ENCODE results near the gene FRMD7.
"Not testable (repeated sequence)": the region's sequence is repeated elsewhere in the genome, so short reads cannot be mapped to it uniquely, and the experiment has no call there.

Gene FRMD7

DNA sequence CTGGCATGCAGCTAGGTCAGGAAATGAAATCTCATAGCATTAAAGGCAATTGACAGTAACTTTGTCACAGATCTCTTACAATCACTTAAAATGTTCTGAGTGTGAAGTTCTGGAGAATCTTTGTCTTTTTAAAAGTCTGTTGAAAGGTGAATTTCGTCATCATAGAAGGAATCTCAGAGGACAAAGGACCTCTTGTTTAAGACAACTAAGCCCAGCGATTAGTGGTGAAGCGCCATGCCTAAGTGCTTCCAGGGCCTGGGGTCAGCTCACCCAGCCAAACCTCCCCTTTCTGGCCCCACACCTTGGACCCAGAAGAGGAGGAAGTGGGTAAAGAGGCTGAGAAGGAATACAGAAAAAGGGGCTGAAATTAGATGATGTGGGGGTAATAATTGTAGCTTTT is 8.5 kb downstream of the FRMD7 start:
- ChIA-PET POLR2A (ENCODE audit: low non-redundant PET) (no interaction called here), CTCF (no interaction called here)
- no peak overlapping the region for H3K27ac ChIP-seq
- TF ChIP-seq CTCF (conservative IDR thresholded peaks at IDR 0.05; ENCODE audit: low read depth): no peak
- DNase-seq (ENCODE audit: low spot score): no peak

DNA sequence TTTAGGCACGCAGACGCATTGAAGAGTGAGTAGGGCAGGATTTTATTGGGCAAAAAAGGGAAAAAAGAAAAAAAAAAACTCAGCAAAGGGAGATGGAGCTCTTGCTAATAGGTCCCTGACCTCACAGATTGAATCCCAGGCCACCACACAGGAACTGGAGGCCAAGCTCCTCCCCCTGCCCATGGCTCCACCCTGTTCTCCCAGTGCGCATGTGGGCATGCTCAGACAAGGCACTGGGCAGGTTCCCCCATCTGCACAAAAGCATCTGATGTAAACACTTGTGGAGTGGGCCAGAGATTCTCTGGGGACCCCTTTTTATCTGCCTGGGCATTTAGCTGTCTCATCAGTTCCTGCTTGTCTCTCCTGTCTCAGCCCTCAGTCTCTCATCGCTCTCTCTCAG is 9.5 kb downstream of the FRMD7 start:
- DNase-seq (ENCODE audit: low spot score): no peak
- POLR2A ChIA-PET (ENCODE audit: low non-redundant PET): no interaction called here
- CTCF ChIA-PET: no interaction called here
- no peak overlapping the region for H3K27ac ChIP-seq
- no peak for TF ChIP-seq CTCF (conservative IDR thresholded peaks at IDR 0.05; ENCODE audit: low read depth)

- no peak overlapping the region for H3K27ac ChIP-seq
- DNase-seq (ENCODE audit: low spot score): no peak
- TF ChIP-seq CTCF (conservative IDR thresholded peaks at IDR 0.05; ENCODE audit: low read depth): no peak
- ChIA-PET CTCF (no interaction called here), POLR2A (ENCODE audit: low non-redundant PET) (no interaction called here)
Measured at GRCh38 chrX:132115792-132116191, 12.0 kb downstream of the FRMD7 start.

- TF ChIP-seq CTCF (conservative IDR thresholded peaks at IDR 0.05; ENCODE audit: low read depth): no peak
- POLR2A ChIA-PET (ENCODE audit: low non-redundant PET): no interaction called here
- no peak for DNase-seq (ENCODE audit: low spot score)
- CTCF ChIA-PET: interaction anchor here (0.6 kb wide), 1 partner anchor 23 kb away, joined by 4 read pairs; no protein-coding TSS in a partner anchor
- H3K27ac ChIP-seq: no peak overlapping the region
Measured at GRCh38 chrX:132114607-132115006, 13.2 kb downstream of the FRMD7 start.

GRCh38 chrX:132107291-132107690 is 20.5 kb downstream of the FRMD7 start:
- ChIA-PET CTCF (no interaction called here), POLR2A (ENCODE audit: low non-redundant PET) (no interaction called here)
- no peak for DNase-seq (ENCODE audit: low spot score)
- no peak overlapping the region for H3K27ac ChIP-seq
- no peak for TF ChIP-seq CTCF (conservative IDR thresholded peaks at IDR 0.05; ENCODE audit: low read depth)

DNA sequence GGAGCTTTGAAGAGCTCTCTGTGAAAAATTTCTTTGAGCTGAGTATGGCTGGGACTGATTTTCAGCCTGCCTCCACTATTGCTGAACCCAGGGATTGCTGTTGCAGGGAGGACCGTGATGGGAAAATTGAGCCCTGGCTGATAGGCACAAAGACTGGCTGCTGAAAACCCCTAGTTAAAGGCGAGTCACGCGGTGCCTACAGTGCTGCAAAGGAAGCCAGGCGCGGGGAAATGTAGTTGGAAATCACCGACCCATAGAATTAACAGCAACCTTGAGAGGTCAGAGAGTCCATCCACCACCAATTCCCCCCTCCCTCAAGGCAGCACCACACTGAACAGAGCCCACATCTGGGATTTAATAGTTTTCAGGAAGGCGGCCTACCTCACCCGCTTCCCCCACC is 26.0 kb downstream of the FRMD7 start:
- H3K27ac ChIP-seq: no peak overlapping the region
- no peak for DNase-seq (ENCODE audit: low spot score)
- no peak for TF ChIP-seq CTCF (conservative IDR thresholded peaks at IDR 0.05; ENCODE audit: low read depth)
- ChIA-PET CTCF (interaction anchor here (0.6 kb wide), 1 partner anchor 992 kb away, joined by 6 read pairs; no protein-coding TSS in a partner anchor), POLR2A (ENCODE audit: low non-redundant PET) (no interaction called here)

GRCh38 chrX:132101206-132101605 is 26.6 kb downstream of the FRMD7 start:
- TF ChIP-seq CTCF (conservative IDR thresholded peaks at IDR 0.05; ENCODE audit: low read depth): no peak
- CTCF ChIA-PET: interaction anchor here (0.6 kb wide), 1 partner anchor 992 kb away, joined by 6 read pairs; no protein-coding TSS in a partner anchor
- H3K27ac ChIP-seq: no peak overlapping the region
- no peak for DNase-seq (ENCODE audit: low spot score)
- POLR2A ChIA-PET (ENCODE audit: low non-redundant PET): no interaction called here

- POLR2A ChIA-PET (ENCODE audit: low non-redundant PET); DNase-seq (ENCODE audit: low spot score); H3K27ac ChIP-seq; CTCF ChIA-PET: not testable (repeated sequence)
Measured at GRCh38 chrX:132098704-132099103, 29.1 kb downstream of the FRMD7 start.
